H1 (cell line): ENCODE data around the gene ISCA2. TPM values are rescaled to one million over a fixed set of nuclear protein-coding genes. Genes with fewer than 3 reads are reported as not detected.

ENCODE experiments used
- BRCA1 ChIP-seq: IDR thresholded peaks from 2 replicates; pipeline ENCODE4 v1.6.1; 2012; ENCODE audit warnings: low read depth, low read length, improper control_type of control experiment
- EZH2 ChIP-seq: fragments of 200-600 bp; sonication (generic); IDR thresholded peaks from 2 replicates; pipeline ENCODE4 v1.7.1; 2012; ENCODE audit warnings: low read depth, mild to moderate bottlenecking, moderate library complexity, low read length, inconsistent platforms; ENCODE audit not compliant: severe bottlenecking
- MAFK ChIP-seq: IDR thresholded peaks from 2 replicates; pipeline ENCODE4 v1.6.1; 2012; ENCODE audit warnings: low read depth, mild to moderate bottlenecking, improper control_type of control experiment, low read length
- polyA plus RNA-seq, 7 experiments: library from polyadenylated mRNA; depleted of rRNA in 3 of 7; stranded (reverse) in 5 of 7; unstranded in 2 of 7; fragments of >200 nt in 5 of 7; fragments of 200-250 nt in 2 of 7; gene quantifications; 1 replicate in 5 of 7; 2 replicates in 1 of 7; 4 replicates in 1 of 7; pipeline versions ENCODE4 v1.2.1 to v1.2.3, GENCODE V29; 2011 to 2013; ENCODE audit warnings: missing spikeins in 2 of 7, mixed read lengths in 2 of 7
- total RNA-seq: library from RNA; stranded (reverse); fragmentation: NEBNext Ultra II Directional; extraction: Animal tissue kit (Norgen Biotek cat#: 25700); gene quantifications from 2 replicates; pipeline ENCODE4 v1.2.1, GENCODE V29; 2021

ISCA2 gene
- total and polyA plus RNA-seq, 2 of the 8 experiments (the other 6 are each of a cell fraction or from before 2014, with no cell fraction given) = 43.5 to 78.6 TPM

DNA sequence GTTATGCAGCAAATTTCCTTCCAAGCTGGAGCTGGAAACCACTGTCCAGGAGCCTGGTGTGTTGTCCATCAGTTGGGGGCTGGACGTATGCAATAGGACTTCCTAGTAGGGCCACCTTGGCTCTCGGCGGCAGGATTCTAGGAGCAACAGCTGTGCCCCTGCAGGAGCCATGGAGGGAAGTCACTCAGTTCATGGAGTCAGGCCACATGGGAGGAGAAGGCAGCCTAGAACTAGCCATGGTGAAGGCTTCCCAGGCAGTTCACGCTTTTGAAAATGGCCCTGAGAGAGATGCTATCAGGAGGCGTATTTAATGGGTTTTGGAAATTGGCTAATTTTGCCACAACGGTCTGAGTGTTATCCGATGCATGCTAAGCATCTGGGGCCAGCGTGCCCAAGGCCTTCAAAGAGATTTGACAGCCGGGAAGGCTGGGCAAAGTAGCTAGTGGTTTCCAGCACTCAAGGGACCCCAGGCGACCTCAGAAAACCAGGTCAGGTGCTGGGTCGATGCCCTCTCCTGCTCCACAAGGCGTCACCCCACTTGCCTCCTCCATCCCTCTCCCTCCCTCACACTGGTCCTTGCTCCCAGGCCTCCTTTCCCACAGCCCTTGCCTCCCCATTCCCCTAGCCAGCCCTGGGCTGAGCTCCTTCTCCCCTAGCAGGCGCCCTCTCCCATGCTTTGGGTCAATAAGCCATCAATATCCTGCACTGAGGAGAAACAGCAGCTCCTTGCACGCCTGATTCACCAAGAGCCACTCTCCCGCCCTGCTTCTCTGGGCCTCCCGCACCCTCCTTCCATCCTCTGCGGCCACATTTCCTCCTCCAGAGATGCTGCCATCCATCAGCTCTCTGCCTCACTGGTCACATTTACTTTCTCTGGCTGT lies 36.6 kb upstream of the ISCA2 start (continued):
- TF ChIP-seq EZH2 = no peak
- TF ChIP-seq MAFK = no peak
- no peak for TF ChIP-seq BRCA1
